CD4-positive, CD25-positive, alpha-beta regulatory T cell (primary cell): Measurements from ENCODE around the gene SLC35E1. TPM values are rescaled to one million over a fixed set of nuclear protein-coding genes. Genes with fewer than 3 reads are reported as not detected.

Experiments
- ATAC-seq, 2 donors: fragments of 150-1000 bp; cut with Tn5 transposase; one replicate each; pipeline ENCODE4 v1.10.0; 2021; ENCODE audit warnings: low read depth in 2 of 2, moderate number of reproducible peaks in 2 of 2, moderate library complexity in 1 of 2
- DNase-seq, 3 donors: peaks; one replicate each; pipeline versions ENCODE4 v3.0.0 to v3.0.0-alpha.2; 2012 to 2022; ENCODE audit warnings: mixed read lengths in 1 of 3
- H3K27ac ChIP-seq: one replicate; pipeline ENCODE4 v1.7.0; 2013; ENCODE audit warnings: mild to moderate bottlenecking, low read length; ENCODE audit not compliant: insufficient read depth, poor library complexity, severe bottlenecking
- H3K27me3 ChIP-seq: one replicate; pipeline ENCODE4 v1.7.0; 2013; ENCODE audit warnings: low read length; ENCODE audit not compliant: control insufficient read depth, insufficient read depth
- H3K36me3 ChIP-seq: one replicate; pipeline ENCODE4 v1.7.0; 2013; ENCODE audit warnings: mild to moderate bottlenecking, low read length, moderate library complexity; ENCODE audit not compliant: control insufficient read depth, insufficient read depth
- H3K4me1 ChIP-seq: 2 replicates; pipeline ENCODE4 v1.7.0; 2013; ENCODE audit warnings: mild to moderate bottlenecking, low read length; ENCODE audit not compliant: insufficient read depth, control insufficient read depth, poor library complexity, severe bottlenecking
- H3K4me3 ChIP-seq: one replicate; pipeline ENCODE4 v1.7.0; 2013; ENCODE audit warnings: low read depth, mild to moderate bottlenecking, low read length, moderate library complexity
- H3K9me3 ChIP-seq, 2 experiments: 1 replicate in 1 of 2; 2 replicates in 1 of 2; pipeline ENCODE4 v1.7.0; 2013; ENCODE audit warnings: low read length in 2 of 2, mild to moderate bottlenecking in 1 of 2, moderate library complexity in 1 of 2; ENCODE audit not compliant: control insufficient read depth in 2 of 2
- H3K27ac Mint-ChIP-seq, 3 donors: one replicate each; pipeline ENCODE4 v1.8.0; 2020 to 2022; ENCODE audit warnings: mild to moderate bottlenecking in 3 of 3, mixed read lengths in 3 of 3, moderate library complexity in 2 of 3
- H3K27me3 Mint-ChIP-seq: one replicate; pipeline ENCODE4 v1.8.0; 2022; ENCODE audit warnings: mild to moderate bottlenecking, mixed read lengths
- H3K36me3 Mint-ChIP-seq: one replicate; pipeline ENCODE4 v1.8.0; 2020; ENCODE audit warnings: mixed read lengths
- H3K4me1 Mint-ChIP-seq, 4 donors: one replicate each; pipeline ENCODE4 v1.8.0; 2020 to 2022; ENCODE audit warnings: mixed read lengths in 4 of 4, mild to moderate bottlenecking in 1 of 4
- H3K4me3 Mint-ChIP-seq, 4 donors: one replicate each; pipeline ENCODE4 v1.8.0; 2020 to 2022; ENCODE audit warnings: mild to moderate bottlenecking in 4 of 4, mixed read lengths in 4 of 4, moderate library complexity in 3 of 4
- H3K9me3 Mint-ChIP-seq, 7 donors: one replicate each; pipeline ENCODE4 v1.8.0; 2020 to 2022; ENCODE audit warnings: mixed read lengths in 7 of 7, mild to moderate bottlenecking in 3 of 7, moderate library complexity in 2 of 7
- polyA plus RNA-seq, 4 donors: library from polyadenylated mRNA; unstranded; fragments of 300-500 nt; fragmentation: Illumina TruSeq; gene quantifications; one replicate each; pipeline ENCODE4 v1.2.3, GENCODE V29; 2021
- total RNA-seq: library from RNA; stranded (reverse); gene quantifications from one replicate; pipeline ENCODE4 v1.2.3, GENCODE V29; 2022

Gene SLC35E1
- total and polyA plus RNA-seq, 5 donors from 2014 or later: 19.0 to 93.1 (median 28.2) TPM

- H3K9me3 Mint-ChIP-seq: no peaks in the 10 kb centered on the region
- Histone ChIP-seq H3K36me3 (peaks cover 81% of the 10 kb centered on the region), H3K4me3 (no peak overlapping the region), H3K9me3 (no peaks in the 10 kb centered on the region), H3K27ac (no peak overlapping the region), H3K27me3 (no peaks in the 10 kb centered on the region), H3K4me1 (no peaks in the 10 kb centered on the region)
- H3K36me3 Mint-ChIP-seq: peaks cover 15% of the 10 kb centered on the region
- DNase-seq (no peak), ATAC-seq (no peak)
- no peaks in the 10 kb centered on the region for H3K27me3 Mint-ChIP-seq
- H3K27ac Mint-ChIP-seq: peak overlapping the region in 1 of 3 donors; percentile 32
- peaks cover 0 to 2% (median 0%) of the 10 kb centered on the region in 4 donors for H3K4me1 Mint-ChIP-seq
- H3K4me3 Mint-ChIP-seq: no peak overlapping the region
Observed at GRCh38 chr19:16522559-16523377, 49.4 kb downstream of the SLC35E1 start.

- Mint-ChIP-seq H3K4me1 (no peaks in the 10 kb centered on the region), H3K36me3 (peaks cover 11% of the 10 kb centered on the region), H3K27me3 (no peaks in the 10 kb centered on the region), H3K9me3 (no peaks in the 10 kb centered on the region), H3K27ac (no peak overlapping the region), H3K4me3 (no peak overlapping the region)
- DNase-seq (no peak), ATAC-seq (no peak)
- Histone ChIP-seq H3K27me3 (no peaks in the 10 kb centered on the region), H3K9me3 (no peaks in the 10 kb centered on the region), H3K4me1 (no peaks in the 10 kb centered on the region), H3K4me3 (no peak overlapping the region), H3K27ac (no peak overlapping the region), H3K36me3 (peaks cover 78% of the 10 kb centered on the region)
Observed at GRCh38 chr19:16521715-16522289, 50.4 kb downstream of the SLC35E1 start.

GRCh38 chr19:16520986-16521624 is 51.1 kb downstream of the SLC35E1 start:
- Mint-ChIP-seq H3K4me1 (no peaks in the 10 kb centered on the region), H3K9me3 (no peaks in the 10 kb centered on the region), H3K4me3 (no peak overlapping the region), H3K27me3 (no peaks in the 10 kb centered on the region), H3K36me3 (peaks cover 11% of the 10 kb centered on the region), H3K27ac (peak overlapping the region in 1 of 3 donors; percentile 52)
- Histone ChIP-seq H3K27me3 (no peaks in the 10 kb centered on the region), H3K4me1 (no peaks in the 10 kb centered on the region), H3K36me3 (peaks cover 71% of the 10 kb centered on the region), H3K4me3 (no peak overlapping the region), H3K9me3 (no peaks in the 10 kb centered on the region), H3K27ac (no peak overlapping the region)
- DNase-seq (no peak), ATAC-seq (no peak)

GRCh38 chr19:16520074-16520973 is 51.9 kb downstream of the SLC35E1 start:
- H3K4me3 Mint-ChIP-seq: no peak overlapping the region
- H3K4me1 ChIP-seq: no peaks in the 10 kb centered on the region
- H3K27ac ChIP-seq: no peak overlapping the region
- no peaks in the 10 kb centered on the region for H3K27me3 Mint-ChIP-seq
- no peaks in the 10 kb centered on the region for H3K4me1 Mint-ChIP-seq
- ATAC-seq: no peak
- no peaks in the 10 kb centered on the region for H3K9me3 Mint-ChIP-seq
- H3K36me3 ChIP-seq: peaks cover 68% of the 10 kb centered on the region
- peaks cover 11% of the 10 kb centered on the region for H3K36me3 Mint-ChIP-seq
- no peaks in the 10 kb centered on the region for H3K27me3 ChIP-seq
- peak overlapping the region in 1 of 3 donors; percentile 52 for H3K27ac Mint-ChIP-seq
- no peak for DNase-seq
- H3K4me3 ChIP-seq: no peak overlapping the region
- H3K9me3 ChIP-seq: no peaks in the 10 kb centered on the region

GRCh38 chr19:16519230-16519687 is 53.0 kb downstream of the SLC35E1 start:
- H3K36me3 Mint-ChIP-seq: peaks cover 11% of the 10 kb centered on the region
- H3K4me3 ChIP-seq: no peak overlapping the region
- H3K27ac ChIP-seq: no peak overlapping the region
- H3K27me3 Mint-ChIP-seq: no peaks in the 10 kb centered on the region
- peaks cover 61% of the 10 kb centered on the region for H3K36me3 ChIP-seq
- no peak overlapping the region for H3K27ac Mint-ChIP-seq
- no peaks in the 10 kb centered on the region for H3K9me3 ChIP-seq
- DNase-seq (no peak), ATAC-seq (no peak)
- no peaks in the 10 kb centered on the region for H3K4me1 ChIP-seq
- H3K27me3 ChIP-seq: no peaks in the 10 kb centered on the region
- H3K9me3 Mint-ChIP-seq: no peaks in the 10 kb centered on the region
- H3K4me1 Mint-ChIP-seq: no peaks in the 10 kb centered on the region
- no peak overlapping the region for H3K4me3 Mint-ChIP-seq

- DNase-seq (no peak), ATAC-seq (no peak)
- H3K36me3 Mint-ChIP-seq: peaks cover 11% of the 10 kb centered on the region
Observed at GRCh38 chr19:16518483-16519229, 53.6 kb downstream of the SLC35E1 start.

GRCh38 chr19:16518061-16518460 is 54.2 kb downstream of the SLC35E1 start:
- DNase-seq (no peak), ATAC-seq (no peak)
- Mint-ChIP-seq H3K4me3 (no peak overlapping the region), H3K9me3 (no peaks in the 10 kb centered on the region), H3K27ac (no peak overlapping the region), H3K27me3 (no peaks in the 10 kb centered on the region), H3K36me3 (peaks cover 11% of the 10 kb centered on the region), H3K4me1 (no peaks in the 10 kb centered on the region)
- Histone ChIP-seq H3K27me3 (no peaks in the 10 kb centered on the region), H3K4me1 (no peaks in the 10 kb centered on the region), H3K4me3 (no peak overlapping the region), H3K9me3 (no peaks in the 10 kb centered on the region), H3K27ac (no peak overlapping the region), H3K36me3 (peaks cover 50% of the 10 kb centered on the region)

More at GRCh38 chr19:16518483-16519229, 53.6 kb downstream of the SLC35E1 start:
- H3K9me3 Mint-ChIP-seq: no peaks in the 10 kb centered on the region
- no peak overlapping the region for H3K4me3 ChIP-seq
- H3K27ac Mint-ChIP-seq: no peak overlapping the region
- no peak overlapping the region for H3K4me3 Mint-ChIP-seq
- H3K27me3 ChIP-seq: no peaks in the 10 kb centered on the region
- no peak overlapping the region for H3K27ac ChIP-seq
- H3K27me3 Mint-ChIP-seq: no peaks in the 10 kb centered on the region
- no peaks in the 10 kb centered on the region for H3K9me3 ChIP-seq
- H3K4me1 ChIP-seq: no peaks in the 10 kb centered on the region
- peaks cover 56% of the 10 kb centered on the region for H3K36me3 ChIP-seq
- no peaks in the 10 kb centered on the region for H3K4me1 Mint-ChIP-seq
